Activated naive CD8-positive, alpha-beta T cell treated with anti-CD3 and anti-CD28 coated beads for 36 hours (primary cell): Measurements from ENCODE around the gene AAK1. TPM values are rescaled to one million over a fixed set of nuclear protein-coding genes. Genes with fewer than 3 reads are reported as not detected.
"Not testable (repeated sequence)": the region's sequence is repeated elsewhere in the genome, so short reads cannot be mapped to it uniquely, and the experiment has no call there.

Source experiments
- DNase-seq: peaks from one replicate; pipeline ENCODE4 v3.0.0; 2021
- H3K27ac Mint-ChIP-seq: one replicate; pipeline ENCODE4 v1.8.0; 2022; ENCODE audit warnings: mild to moderate bottlenecking, moderate library complexity, mixed read lengths
- H3K27me3 Mint-ChIP-seq: one replicate; pipeline ENCODE4 v1.8.0; 2022; ENCODE audit warnings: mild to moderate bottlenecking, mixed read lengths
- H3K36me3 Mint-ChIP-seq: one replicate; pipeline ENCODE4 v1.8.0; 2021; ENCODE audit warnings: mild to moderate bottlenecking, mixed read lengths
- H3K4me1 Mint-ChIP-seq: one replicate; pipeline ENCODE4 v1.8.0; 2021; ENCODE audit warnings: mixed read lengths
- H3K4me3 Mint-ChIP-seq: one replicate; pipeline ENCODE4 v1.8.0; 2022; ENCODE audit warnings: mild to moderate bottlenecking, moderate library complexity, mixed read lengths
- H3K9me3 Mint-ChIP-seq: one replicate; pipeline ENCODE4 v1.8.0; 2022; ENCODE audit warnings: mixed read lengths
- total RNA-seq, 2 experiments: library from RNA; stranded (reverse); gene quantifications; one replicate each; pipeline ENCODE4 v1.2.3, GENCODE V29; 2021

Gene AAK1
- total RNA-seq, 2 experiments from 2014 or later = 78.3 to 85.4 TPM

DNA sequence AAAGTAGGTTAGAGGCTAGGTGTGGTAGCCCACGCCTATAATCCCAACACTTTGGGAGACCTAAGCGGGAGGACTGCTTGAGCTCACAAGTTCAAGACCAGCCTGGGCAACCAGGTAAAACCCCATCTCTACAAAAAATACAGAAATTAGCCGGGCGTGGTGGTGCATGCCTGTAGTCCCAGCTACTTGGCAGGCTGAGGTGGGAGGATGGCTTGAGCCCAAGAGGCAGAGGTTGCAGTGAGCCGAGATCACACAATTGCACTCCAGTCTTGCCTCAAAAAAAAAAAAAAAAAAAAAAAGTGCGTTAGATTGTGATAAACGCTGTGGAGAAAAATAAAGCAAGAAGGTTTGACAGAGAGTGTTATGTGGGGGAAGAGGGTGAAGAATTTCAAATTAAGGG is 36.8 kb downstream of the AAK1 start:
- not testable (repeated sequence) for H3K27ac Mint-ChIP-seq, H3K4me3 Mint-ChIP-seq, DNase-seq, H3K27me3 Mint-ChIP-seq
- H3K4me1 Mint-ChIP-seq = peaks cover 75% of the 10 kb centered on the region
- H3K36me3 Mint-ChIP-seq = peaks cover 58% of the 10 kb centered on the region
- H3K9me3 Mint-ChIP-seq = peaks cover 28% of the 10 kb centered on the region

DNA sequence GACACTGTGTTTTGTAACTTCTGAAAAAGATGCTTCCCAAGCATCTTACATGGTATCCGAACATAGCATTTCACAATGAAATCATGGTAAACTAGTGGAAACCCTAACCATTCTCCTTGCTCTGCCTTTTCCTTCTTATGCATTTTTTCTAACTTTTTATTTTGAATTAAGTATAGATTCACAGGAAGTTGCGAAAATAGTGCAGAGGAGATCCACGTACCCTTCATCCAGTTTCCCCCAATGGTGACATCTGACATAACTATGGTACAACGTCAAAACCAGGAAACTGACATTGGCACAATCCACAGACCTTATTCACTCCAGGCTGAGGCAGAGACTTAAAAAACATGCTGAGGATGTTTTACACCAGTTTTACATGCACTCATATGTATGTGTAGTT is 38.3 kb downstream of the AAK1 start:
- H3K4me1 Mint-ChIP-seq = peaks cover 83% of the 10 kb centered on the region

GRCh38 chr2:69604836-69605235 is 38.7 kb downstream of the AAK1 start:
- Mint-ChIP-seq H3K27ac (peak overlapping the region; percentile 75), H3K4me3 (no peak overlapping the region), H3K9me3 (peaks cover 19% of the 10 kb centered on the region), H3K4me1 (peaks cover 85% of the 10 kb centered on the region), H3K27me3 (no peaks in the 10 kb centered on the region), H3K36me3 (peaks cover 57% of the 10 kb centered on the region)
- DNase-seq = no peak

More for the DNA sequence above, 38.3 kb downstream of the AAK1 start:
- peak overlapping the region; percentile 75 for H3K27ac Mint-ChIP-seq
- peaks cover 56% of the 10 kb centered on the region for H3K36me3 Mint-ChIP-seq
- no peak overlapping the region for H3K4me3 Mint-ChIP-seq
- no peak for DNase-seq
- H3K27me3 Mint-ChIP-seq = no peaks in the 10 kb centered on the region
- peaks cover 23% of the 10 kb centered on the region for H3K9me3 Mint-ChIP-seq

- peak overlapping the region; percentile 77 for H3K27ac Mint-ChIP-seq
- DNase-seq = no peak
- H3K27me3 Mint-ChIP-seq = no peaks in the 10 kb centered on the region
- peaks cover 57% of the 10 kb centered on the region for H3K36me3 Mint-ChIP-seq
- peaks cover 19% of the 10 kb centered on the region for H3K9me3 Mint-ChIP-seq
- H3K4me1 Mint-ChIP-seq = peaks cover 89% of the 10 kb centered on the region
- H3K4me3 Mint-ChIP-seq = no peak overlapping the region
These were observed 39.4 kb downstream of the AAK1 start for GRCh38 chr2:69604026-69604678.

GRCh38 chr2:69603146-69603743 is 40.3 kb downstream of the AAK1 start:
- Mint-ChIP-seq H3K27me3 (no peaks in the 10 kb centered on the region), H3K9me3 (peaks cover 19% of the 10 kb centered on the region), H3K4me3 (no peak overlapping the region), H3K4me1 (peaks cover 89% of the 10 kb centered on the region), H3K27ac (peak overlapping the region; percentile 77), H3K36me3 (peaks cover 49% of the 10 kb centered on the region)
- DNase-seq = no peak

- Mint-ChIP-seq H3K27ac (peak overlapping the region; percentile 73), H3K9me3 (peaks cover 13% of the 10 kb centered on the region), H3K4me3 (no peak overlapping the region), H3K36me3 (peaks cover 52% of the 10 kb centered on the region), H3K27me3 (no peaks in the 10 kb centered on the region), H3K4me1 (peaks cover 87% of the 10 kb centered on the region)
- DNase-seq = no peak
These were observed 42.3 kb downstream of the AAK1 start for GRCh38 chr2:69601179-69601612.

DNA sequence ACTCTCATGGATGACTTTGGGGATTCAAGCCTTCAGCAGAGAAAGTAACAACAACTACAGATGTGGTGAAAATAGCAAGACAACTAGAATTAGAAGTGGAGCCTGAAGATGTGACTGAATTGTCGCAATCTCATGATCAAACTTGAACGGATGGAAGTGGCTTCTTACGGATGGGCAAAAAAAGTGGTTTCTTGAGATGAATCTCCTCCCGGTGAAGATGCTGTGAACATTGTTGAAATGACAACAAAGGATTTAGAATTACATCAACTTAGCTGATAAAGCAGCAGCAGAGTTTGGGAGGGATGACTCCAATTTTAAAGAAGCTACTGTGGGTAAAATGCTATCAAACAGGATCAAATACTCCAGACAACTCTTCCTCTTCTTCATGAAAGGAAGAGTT is 43.1 kb downstream of the AAK1 start:
- H3K36me3 Mint-ChIP-seq = peaks cover 50% of the 10 kb centered on the region

GRCh38 chr2:69597843-69598610 is 45.5 kb downstream of the AAK1 start:
- Mint-ChIP-seq H3K27me3 (no peaks in the 10 kb centered on the region), H3K36me3 (peaks cover 50% of the 10 kb centered on the region), H3K4me3 (no peak overlapping the region), H3K4me1 (peaks cover 74% of the 10 kb centered on the region), H3K27ac (peak overlapping the region; percentile 78), H3K9me3 (no peaks in the 10 kb centered on the region)
- DNase-seq = no peak

More for the DNA sequence above, 43.1 kb downstream of the AAK1 start:
- Mint-ChIP-seq H3K4me1 (peaks cover 81% of the 10 kb centered on the region), H3K9me3 (peaks cover 6% of the 10 kb centered on the region), H3K27ac (peak overlapping the region; percentile 73), H3K4me3 (no peak overlapping the region), H3K27me3 (no peaks in the 10 kb centered on the region)
- DNase-seq = no peak

DNA sequence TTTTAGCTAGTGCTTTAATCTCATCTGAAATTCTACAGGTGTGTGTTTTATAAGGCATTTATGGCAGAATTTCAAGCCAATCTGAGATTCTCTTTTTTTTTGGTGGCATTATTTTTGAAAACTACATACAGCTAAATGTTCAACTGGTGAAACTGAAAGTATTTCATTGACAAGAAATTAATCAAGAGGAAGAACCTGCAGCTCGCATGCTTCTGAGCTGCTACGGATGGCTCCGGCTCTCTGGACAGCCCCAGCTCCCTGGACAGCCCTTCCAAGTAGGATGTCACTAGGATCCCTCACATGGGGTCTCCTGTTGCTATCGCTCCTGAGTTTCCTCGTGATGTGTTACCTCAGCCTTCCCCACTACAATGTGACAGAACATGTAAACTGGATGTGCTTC is 46.4 kb downstream of the AAK1 start:
- Mint-ChIP-seq H3K4me1 (peaks cover 73% of the 10 kb centered on the region), H3K9me3 (no peaks in the 10 kb centered on the region), H3K36me3 (peaks cover 55% of the 10 kb centered on the region), H3K4me3 (peak overlapping the region; percentile 22), H3K27me3 (no peaks in the 10 kb centered on the region), H3K27ac (peak overlapping the region; percentile 78)
- no peak for DNase-seq

- no peaks in the 10 kb centered on the region for H3K9me3 Mint-ChIP-seq
- no peaks in the 10 kb centered on the region for H3K27me3 Mint-ChIP-seq
- H3K27ac Mint-ChIP-seq = no peak overlapping the region
- H3K36me3 Mint-ChIP-seq = peaks cover 43% of the 10 kb centered on the region
- H3K4me1 Mint-ChIP-seq = peaks cover 68% of the 10 kb centered on the region
- no peak for DNase-seq
- H3K4me3 Mint-ChIP-seq = no peak overlapping the region
These were observed 49.2 kb downstream of the AAK1 start for GRCh38 chr2:69594341-69594740.

DNA sequence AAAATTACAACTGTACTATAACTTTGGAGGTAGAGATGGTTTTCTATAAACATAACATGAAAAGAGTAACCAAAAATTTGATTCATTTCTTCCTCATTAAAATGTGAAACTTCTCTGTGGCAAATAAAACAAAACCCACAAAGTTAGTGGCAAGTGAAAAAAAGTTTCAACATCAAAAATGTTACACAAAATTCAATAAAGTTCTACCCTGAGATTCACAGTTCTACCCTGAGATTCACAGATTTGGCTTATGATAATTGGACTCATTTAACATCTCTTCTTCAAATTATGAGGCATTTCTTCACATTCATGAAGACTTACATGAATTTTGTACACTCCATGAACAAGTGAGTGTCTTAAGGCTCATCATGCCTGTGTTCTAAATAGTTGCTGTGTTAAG is 51.0 kb downstream of the AAK1 start:
- H3K27me3 Mint-ChIP-seq = no peaks in the 10 kb centered on the region
- peaks cover 40% of the 10 kb centered on the region for H3K36me3 Mint-ChIP-seq
- peaks cover 72% of the 10 kb centered on the region for H3K4me1 Mint-ChIP-seq
- H3K4me3 Mint-ChIP-seq = no peak overlapping the region
- no peak for DNase-seq
- H3K27ac Mint-ChIP-seq = peak overlapping the region; percentile 65
- no peaks in the 10 kb centered on the region for H3K9me3 Mint-ChIP-seq

DNA sequence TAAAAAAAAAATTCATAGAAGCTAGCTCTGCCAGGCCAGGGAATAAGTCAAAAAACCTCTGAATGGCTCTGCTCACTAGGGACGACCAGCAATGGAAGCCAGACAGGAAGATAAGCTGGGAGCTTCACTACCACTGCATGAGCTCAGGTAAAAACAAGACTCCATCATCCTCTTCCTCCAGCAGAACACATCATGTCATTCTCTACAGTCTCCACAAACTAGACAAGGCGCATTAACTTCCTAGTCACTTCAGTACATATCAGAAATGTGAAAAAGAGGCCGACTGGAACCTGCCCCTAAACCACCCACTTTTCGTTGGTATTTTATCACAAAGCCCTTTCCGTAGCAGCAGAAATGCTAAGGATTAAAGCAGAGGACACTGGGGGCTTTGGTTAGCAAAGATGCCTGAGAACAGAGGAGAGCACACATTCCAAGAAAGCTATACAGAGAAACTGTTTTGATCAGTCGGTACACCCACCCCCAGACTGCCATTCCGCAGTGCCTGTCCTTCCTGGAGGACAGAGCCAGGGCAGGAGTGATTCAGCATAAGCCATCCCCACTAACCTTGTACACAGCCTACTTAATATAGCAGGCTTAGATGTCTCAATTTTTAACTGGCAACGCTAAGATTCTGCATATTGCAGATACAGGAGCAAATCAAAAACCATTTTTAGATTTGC is 53.4 kb downstream of the AAK1 start:
- H3K4me1 Mint-ChIP-seq = peaks cover 74% of the 10 kb centered on the region
- peaks cover 27% of the 10 kb centered on the region for H3K36me3 Mint-ChIP-seq
- no peak for DNase-seq
- H3K4me3 Mint-ChIP-seq = no peak overlapping the region
- H3K27me3 Mint-ChIP-seq = no peaks in the 10 kb centered on the region
- peak overlapping the region; percentile 66 for H3K27ac Mint-ChIP-seq
- no peaks in the 10 kb centered on the region for H3K9me3 Mint-ChIP-seq

GRCh38 chr2:69588945-69589344 is 54.6 kb downstream of the AAK1 start:
- no peaks in the 10 kb centered on the region for H3K27me3 Mint-ChIP-seq
- peaks cover 75% of the 10 kb centered on the region for H3K4me1 Mint-ChIP-seq
- no peak overlapping the region for H3K4me3 Mint-ChIP-seq
- peaks cover 28% of the 10 kb centered on the region for H3K36me3 Mint-ChIP-seq
- DNase-seq = no peak
- peak overlapping the region; percentile 80 for H3K27ac Mint-ChIP-seq
- H3K9me3 Mint-ChIP-seq = no peaks in the 10 kb centered on the region

GRCh38 chr2:69588403-69588802 is 55.1 kb downstream of the AAK1 start:
- Mint-ChIP-seq H3K27me3 (no peaks in the 10 kb centered on the region), H3K9me3 (no peaks in the 10 kb centered on the region), H3K27ac (peak overlapping the region; percentile 80), H3K36me3 (peaks cover 28% of the 10 kb centered on the region), H3K4me3 (no peak overlapping the region), H3K4me1 (peaks cover 76% of the 10 kb centered on the region)
- no peak for DNase-seq
